Right renal pelvis (tissue), 4 donors: Measurements from ENCODE around the gene EEPD1. TPM values are rescaled to one million over a fixed set of nuclear protein-coding genes. Genes with fewer than 3 reads are reported as not detected.
"Not testable (repeated sequence)": the region's sequence is repeated elsewhere in the genome, so short reads cannot be mapped to it uniquely, and the experiment has no call there.

Source experiments
- DNase-seq, 4 donors: peaks; one replicate each; pipeline ENCODE4 v3.0.0-alpha.2; 2013; ENCODE audit warnings: low read depth in 4 of 4, low spot score in 3 of 4, missing footprints in 1 of 4
- polyA plus RNA-seq, 4 donors: library from polyadenylated mRNA; unstranded; fragments of 120-200 nt; gene quantifications; one replicate each; pipeline ENCODE4 v1.2.1, GENCODE V29; 2013; ENCODE audit not compliant: insufficient read length in 4 of 4

The EEPD1 gene
- polyA plus RNA-seq, 4 donors = 5.4 to 8.0 (median 6.9) TPM

DNA sequence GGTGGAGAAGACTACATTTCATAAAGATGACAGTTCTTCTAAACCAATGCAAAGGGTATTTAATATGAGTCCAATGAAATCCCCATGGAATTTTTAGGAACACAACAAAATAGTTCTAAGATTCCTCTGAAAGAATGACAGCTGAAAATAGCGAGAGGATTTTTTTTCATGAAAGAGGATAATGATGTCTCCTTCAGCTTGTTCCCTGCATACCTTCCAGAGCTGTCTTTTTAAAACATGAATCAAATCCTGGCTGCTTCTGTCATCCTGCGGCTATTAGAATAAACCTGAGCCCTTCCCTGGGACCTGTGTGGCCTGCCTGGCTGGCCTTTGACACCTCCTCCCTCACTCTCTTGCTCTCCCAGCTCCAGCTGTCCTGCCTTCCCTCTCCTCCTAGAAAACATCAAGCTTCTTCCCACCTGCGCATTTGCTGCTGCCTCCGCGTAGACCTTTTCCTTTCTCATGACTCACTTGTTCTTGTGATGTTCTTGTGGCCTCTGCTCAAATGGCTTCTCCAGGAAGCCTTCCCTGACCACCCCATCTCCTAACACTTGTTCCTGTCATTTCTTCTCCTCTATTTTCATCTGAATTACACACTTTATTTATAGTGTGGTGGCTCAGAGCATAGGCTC is 57.4 kb downstream of the EEPD1 start:
- DNase-seq = no peak

DNA sequence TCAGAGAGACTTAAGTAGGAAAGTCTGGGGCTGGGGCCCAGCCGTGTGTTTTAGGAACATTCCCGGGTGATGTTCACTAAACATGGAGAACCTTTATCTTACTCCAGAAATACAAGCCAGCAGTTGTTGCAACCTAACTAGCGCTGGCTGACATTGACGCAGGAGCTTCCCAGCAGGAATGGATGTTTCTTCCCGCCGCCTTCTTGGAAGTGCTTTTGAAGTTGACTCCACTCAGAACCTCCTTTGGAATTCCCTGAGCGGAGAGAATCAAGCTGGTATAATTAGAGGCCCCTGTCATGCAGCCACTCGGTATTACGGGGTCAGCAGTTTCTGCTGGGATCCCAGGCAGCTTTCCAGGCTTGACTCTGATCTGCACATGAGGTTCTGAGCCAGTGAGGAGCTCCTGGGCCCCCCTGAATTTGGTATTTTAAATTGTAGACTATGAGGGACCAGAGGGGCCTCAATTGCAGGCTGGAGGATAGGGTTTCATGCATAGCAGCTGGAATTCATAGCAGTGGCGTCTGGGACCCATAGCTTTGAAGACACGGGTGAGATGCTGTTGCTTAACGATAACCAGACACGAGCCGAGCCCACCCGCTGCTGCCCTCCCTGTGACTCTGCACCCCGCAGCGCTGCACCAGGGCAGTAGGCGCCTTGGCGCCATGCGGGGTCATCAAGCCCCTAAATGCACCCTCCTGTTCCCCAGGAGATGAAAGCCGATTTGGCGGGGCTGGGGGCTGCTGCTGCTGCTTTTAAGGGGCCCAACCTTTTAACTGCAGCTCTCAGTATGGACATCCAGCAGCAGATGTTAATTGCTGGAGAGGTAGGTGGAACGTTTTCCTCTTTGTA is 61.8 kb downstream of the EEPD1 start:
- no peak for DNase-seq

DNA sequence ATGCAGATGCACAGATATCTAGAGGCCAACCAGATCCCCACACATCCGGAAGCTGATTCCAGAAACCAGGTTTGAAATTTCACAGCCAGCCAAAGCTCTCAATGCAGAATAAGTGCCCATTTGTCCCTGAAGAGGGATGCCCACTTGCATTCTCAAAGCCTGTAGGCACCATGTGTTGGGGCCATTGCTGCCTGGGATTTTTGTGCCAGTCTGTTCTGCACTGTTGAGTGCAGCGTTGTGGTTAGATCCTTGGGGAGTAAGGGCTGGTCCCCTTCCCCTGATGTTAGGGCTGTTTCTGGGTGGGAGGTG is 62.4 kb downstream of the EEPD1 start:
- no peak for DNase-seq

DNA sequence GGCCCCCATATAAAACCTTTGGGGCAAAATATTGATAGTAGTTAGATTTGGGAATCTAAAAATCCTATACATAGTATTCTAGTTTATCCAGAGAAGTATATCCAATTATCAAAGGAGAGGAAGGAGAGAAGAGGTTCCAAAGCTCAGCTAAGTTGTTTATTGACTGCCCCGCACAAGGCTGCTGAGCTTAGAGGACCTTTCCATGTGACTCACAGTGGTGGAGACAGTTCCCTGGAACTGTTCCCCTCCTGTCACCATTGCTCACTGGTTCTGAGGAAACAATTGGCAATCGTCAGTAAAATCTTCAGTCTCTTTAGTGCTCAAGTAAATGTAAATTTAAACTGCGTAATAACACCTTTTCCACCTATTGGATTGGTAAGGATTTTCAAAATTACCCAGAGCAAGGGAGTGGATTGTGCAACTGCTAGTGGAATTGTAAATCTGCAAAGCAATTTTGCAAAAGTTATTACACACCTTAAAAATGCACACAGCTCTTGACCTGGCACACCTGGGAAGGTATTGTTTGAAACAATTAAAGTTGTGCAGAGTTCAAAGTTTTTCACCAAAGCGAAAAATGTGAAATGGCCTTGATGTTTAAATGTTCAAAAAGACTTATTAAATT is 63.1 kb downstream of the EEPD1 start:
- no peak for DNase-seq

DNA sequence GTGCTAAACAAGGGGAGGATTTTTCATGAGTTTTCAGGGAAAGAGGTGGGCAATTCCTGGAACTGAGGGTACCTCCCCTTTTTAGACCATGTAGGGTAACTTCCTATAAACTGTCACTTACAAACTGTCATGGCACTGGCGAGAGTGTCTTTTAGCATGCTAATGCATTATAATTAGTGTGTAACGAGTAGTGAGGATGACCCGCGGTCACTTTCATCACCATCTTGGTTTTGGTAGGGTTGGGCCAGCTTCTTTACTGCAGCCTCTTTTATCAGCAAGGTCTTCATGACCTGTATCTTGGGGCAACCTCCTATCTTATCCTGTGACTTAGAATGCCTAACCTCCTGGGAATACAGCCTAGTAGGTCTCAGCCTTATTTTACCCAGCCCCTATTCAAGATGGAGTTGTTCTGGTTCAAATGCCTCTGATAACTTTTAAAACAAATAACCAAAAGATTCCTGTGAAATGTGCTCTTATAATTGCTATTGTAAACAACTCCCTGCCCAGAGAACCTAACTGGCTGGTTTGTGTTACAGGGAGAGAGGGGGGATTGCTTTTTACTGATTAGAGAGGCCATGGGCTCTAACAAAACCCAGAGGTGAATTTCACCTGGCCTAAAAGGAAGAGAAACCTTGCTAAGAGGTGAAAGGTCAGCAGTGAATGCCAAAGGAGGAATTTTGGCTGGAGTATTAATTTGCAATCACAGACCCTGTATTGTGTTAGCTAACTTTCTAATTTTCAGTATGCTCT is 64.3 kb downstream of the EEPD1 start:
- no peak for DNase-seq

- DNase-seq = no peak
These were observed 64.9 kb downstream of the EEPD1 start for GRCh38 chr7:36217961-36218284.

- no peak for DNase-seq
These were observed 66.4 kb downstream of the EEPD1 start for GRCh38 chr7:36219429-36219828.

DNA sequence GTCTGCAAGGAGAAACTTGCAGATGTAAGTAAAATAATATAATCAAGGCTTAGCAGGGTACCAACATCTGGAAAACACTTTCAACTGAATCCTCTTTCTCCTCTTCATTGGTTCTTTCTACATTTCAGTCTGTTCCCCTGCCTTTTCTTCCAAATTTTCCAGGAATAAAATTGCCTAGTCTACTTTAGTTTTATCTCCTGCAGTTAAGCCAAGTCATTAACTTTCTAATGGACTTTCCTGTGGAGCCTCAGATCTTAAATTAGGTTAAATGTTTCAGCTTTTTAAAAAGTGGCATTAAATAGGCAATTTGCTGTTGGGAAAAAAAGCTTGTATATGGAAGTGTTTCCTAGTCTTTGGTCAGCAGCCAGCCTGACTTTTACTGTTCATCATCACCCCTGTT is 70.8 kb downstream of the EEPD1 start:
- DNase-seq = no peak

- DNase-seq = no peak
These were observed 72.1 kb downstream of the EEPD1 start for GRCh38 chr7:36224934-36225858.

DNA sequence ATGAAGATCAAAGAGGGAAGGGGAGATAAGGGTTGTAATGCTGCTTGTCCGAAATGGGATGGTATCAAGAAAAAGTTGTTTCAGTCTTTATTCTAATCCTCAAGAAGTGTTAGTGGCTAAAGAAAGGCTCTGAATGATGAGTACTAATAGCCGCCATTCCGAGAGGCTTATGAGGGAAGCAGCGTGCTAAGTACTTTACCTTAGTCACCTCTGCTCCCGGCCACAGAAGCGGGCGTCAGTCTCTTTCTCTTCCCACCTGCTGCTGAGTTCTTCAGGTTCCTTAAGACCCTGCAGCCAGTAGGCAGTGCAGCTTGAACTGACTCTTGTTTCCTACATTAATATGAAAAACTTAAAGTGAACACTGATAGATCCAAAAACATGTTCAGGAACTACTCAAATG is 73.1 kb downstream of the EEPD1 start:
- DNase-seq = no peak

DNA sequence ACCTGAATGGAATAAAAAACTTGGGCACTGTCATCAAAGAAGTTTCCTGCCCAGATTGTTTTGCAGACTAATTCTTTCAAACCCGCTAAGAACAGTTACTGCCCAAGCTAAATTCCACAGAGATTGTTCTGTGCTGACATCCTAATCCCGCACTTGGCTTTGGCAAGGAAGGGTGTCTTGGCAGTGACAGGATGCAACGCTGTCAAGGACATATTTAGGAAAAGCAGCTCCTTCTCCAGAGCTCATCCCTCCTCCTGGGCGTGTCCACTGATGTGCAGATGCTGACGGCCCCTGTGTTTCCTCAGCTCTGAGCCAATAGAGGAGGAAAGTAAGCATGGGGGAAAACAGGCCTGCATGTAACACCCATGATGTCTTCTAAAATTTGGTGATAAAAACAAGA is 74.2 kb downstream of the EEPD1 start:
- DNase-seq = no peak

DNA sequence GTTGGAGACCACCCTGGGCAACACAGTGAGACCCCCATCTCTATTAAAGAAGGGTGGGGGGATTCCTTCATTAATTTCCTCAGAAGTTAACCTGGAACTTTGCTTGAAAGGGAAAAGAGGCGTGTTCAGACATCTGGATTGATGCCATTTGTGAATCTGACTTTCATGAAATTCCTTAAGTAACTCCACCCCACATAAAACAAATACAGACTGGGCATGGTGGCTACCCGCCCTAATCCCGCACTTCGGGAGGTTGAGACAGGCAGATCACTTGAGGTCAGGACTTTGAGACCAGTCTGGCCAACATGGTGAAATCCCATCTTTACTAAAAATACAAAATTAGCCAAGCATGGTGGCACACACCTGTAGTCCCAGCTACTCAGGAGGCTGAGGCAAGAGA is 75.0 kb downstream of the EEPD1 start:
- DNase-seq = no peak

- DNase-seq = no peak
These were observed 78.4 kb downstream of the EEPD1 start for GRCh38 chr7:36231406-36231805.

- DNase-seq = no peak
These were observed 79.5 kb downstream of the EEPD1 start for GRCh38 chr7:36232555-36232954.

- DNase-seq = no peak
These were observed 80.0 kb downstream of the EEPD1 start for GRCh38 chr7:36232971-36233550.

DNA sequence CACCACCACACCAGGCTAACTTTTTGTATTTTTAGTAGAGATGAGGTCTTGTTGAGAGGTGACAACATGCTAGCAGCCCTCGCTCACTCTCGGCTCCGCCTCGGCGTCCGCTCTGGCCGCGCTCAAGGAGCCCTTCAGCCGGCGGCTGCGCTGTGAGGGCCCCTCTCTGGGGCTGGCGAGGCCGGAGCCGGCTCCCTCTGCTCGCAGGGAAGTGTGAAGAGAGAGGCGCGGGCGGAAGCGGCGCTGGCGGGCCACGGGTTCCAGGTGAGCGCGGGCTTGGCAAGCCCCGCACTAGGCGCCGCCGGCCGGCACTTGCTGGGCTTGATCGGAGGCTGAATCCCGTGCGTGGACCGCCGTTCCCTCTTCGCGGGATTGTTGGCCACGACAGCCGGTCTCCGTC is 83.0 kb downstream of the EEPD1 start:
- no peak for DNase-seq

DNA sequence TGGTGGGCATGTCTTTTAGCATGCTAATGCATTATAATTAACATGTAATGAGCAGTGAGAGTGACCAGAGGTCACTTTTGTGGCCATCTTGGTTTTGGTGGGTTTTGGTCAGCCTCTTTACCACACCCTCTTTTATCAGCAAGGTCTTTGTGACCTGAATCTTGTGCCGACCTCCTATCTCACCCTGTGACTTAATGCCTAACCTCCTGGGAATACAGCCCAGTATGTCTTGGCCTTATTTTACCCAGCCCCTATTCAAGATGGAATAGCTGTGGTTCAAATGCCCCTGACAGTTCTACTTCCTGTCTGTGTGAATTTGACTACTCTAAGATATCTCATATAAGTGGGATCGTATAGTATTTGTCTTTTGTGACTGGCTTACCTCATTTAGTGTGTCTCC is 85.1 kb downstream of the EEPD1 start:
- DNase-seq = no peak

- DNase-seq = not testable (repeated sequence)
These were observed 90.3 kb downstream of the EEPD1 start for GRCh38 chr7:36243356-36243755.

DNA sequence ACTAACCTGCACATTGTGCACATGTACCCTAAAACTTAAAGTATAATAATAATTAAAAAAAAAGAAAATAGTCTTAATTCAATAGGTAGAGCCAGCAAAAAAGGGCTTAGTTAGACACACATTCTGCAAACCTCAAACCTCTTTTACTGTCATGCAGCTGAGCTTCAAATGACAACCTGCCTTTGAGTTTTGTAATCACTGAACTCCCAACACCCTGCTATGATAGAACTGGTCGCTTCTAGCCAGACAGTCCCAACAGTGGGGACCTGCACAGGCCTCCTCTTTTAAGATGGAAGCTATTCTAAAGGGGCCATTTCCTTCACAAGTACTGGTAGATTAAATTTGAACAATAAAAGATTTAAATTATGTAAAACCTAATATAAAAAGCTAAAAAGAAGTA is 90.9 kb downstream of the EEPD1 start:
- DNase-seq = not testable (repeated sequence)

- DNase-seq = no peak
These were observed 91.4 kb downstream of the EEPD1 start for GRCh38 chr7:36244429-36244828.
